Airway epithelial cell (primary cell): Measurements from ENCODE around the gene UGDH. TPM values are rescaled to one million over a fixed set of nuclear protein-coding genes. Genes with fewer than 3 reads are reported as not detected.

Experiments used
- total RNA-seq: library from RNA; depleted of rRNA; stranded (reverse); fragments of >200 nt; gene quantifications from 2 replicates; pipeline ENCODE4 v1.2.3, GENCODE V29; 2015

Gene UGDH
- total RNA-seq, result 47.3 and 93.1 TPM in 2 replicates

GRCh38 chr4:39527296-39528060 is at the start of gene UGDH:
Gene UGDH, minus strand, starts transcription at chr4:39527439. Its CDS starts 5,927 bp downstream, at chr4:39521512.

GRCh38 chr4:39458505-39459300 is 68.5 kb downstream of the UGDH start, which contains the start of the genes LIAS and RPL9:
Gene LIAS, plus strand, starts transcription at chr4:39459056. Its CDS starts 62 bp downstream, at chr4:39459118.
Gene RPL9, minus strand, starts transcription at chr4:39458922. Its CDS starts 483 bp downstream, at chr4:39458439.

Other genes with a start within 250 kb of the UGDH start
- gene RFC1, start 161.1 kb downstream of the UGDH start, total RNA-seq, result 31.2 and 31.9 TPM in 2 replicates
- gene KLB, start 120.5 kb downstream of the UGDH start, total RNA-seq, result 0.07 TPM in 1 of 2 replicates, not detected in the other
- gene RPL9, start 68.5 kb downstream of the UGDH start, total RNA-seq, result 2,844 and 3,798 TPM in 2 replicates
- 11.0 and 12.3 TPM in 2 replicates for gene LIAS, start 68.4 kb downstream of the UGDH start, total RNA-seq
- gene SMIM14, start 111.4 kb upstream of the UGDH start, total RNA-seq, result 6.9 and 14.4 TPM in 2 replicates
- gene UBE2K, start 170.7 kb upstream of the UGDH start, total RNA-seq, result 19.6 and 36.4 TPM in 2 replicates